HG03575 (cell line): ENCODE measurements around the gene RERE.

Experiments used
- ATAC-seq: cut with Tn5 transposase; IDR thresholded peaks from one replicate; pipeline ENCODE4 v1.9.1; 2021; ENCODE audit not compliant: unreplicated experiment, insufficient number of reproducible peaks, low FRiP score; ENCODE audit errors: extremely low read depth

Gene RERE

DNA sequence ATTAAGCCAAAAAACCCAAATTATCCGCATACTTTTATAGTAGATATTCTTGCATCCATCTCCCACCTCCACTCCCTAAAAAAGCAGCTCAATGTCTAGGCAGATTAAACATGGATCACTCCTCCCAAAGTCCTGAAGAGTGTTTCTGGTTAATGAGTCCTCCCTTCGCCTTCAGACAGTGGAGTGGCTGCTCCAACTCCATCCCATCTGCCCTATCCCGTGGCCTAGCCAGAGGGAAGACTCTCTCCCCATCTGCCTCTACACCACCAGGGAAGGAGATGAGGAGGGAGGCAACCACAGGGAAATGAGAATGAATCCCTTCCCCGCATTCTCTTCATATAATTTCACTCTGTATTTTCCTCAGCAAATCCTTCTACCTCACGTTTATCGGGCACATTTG lies 395.7 kb downstream of the RERE start:
- no peak for ATAC-seq

DNA sequence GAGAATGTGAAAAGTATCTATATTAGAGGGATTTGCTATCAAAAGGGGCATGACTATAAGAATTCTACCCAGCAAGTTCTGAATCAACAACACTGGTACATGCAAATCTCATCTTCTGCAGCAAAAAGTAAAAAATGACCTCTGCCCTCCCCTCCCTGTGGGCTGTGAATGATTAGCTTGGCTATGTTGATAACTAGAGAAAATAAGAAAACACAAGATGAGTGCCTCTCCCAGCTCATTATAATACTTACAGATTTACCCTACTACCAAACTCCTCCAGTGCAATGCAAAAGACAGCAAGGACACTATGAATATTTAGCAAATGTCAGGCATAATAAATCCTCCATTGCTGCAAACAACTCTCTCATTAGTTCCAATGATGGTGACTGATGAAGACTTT lies 397.1 kb downstream of the RERE start:
- ATAC-seq: no peak

DNA sequence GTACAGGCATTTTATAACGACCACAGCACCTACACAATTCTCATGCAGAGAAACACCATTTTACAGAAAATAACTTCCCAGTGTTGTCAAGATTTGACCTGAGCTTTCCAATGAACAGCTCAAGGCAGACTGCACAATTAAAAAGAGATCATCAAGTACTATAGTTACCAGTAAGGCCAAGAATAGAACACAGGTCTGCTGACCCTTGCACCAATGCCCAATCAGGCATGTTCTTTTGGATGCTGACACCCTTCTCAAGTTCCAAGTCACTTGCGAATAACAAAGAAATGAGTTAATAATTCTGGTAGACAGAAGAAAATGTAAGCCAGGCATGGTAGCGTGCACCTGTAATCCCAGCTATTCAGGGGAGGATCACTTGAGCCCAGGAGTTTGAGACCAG lies 397.6 kb downstream of the RERE start:
- ATAC-seq: no peak

DNA sequence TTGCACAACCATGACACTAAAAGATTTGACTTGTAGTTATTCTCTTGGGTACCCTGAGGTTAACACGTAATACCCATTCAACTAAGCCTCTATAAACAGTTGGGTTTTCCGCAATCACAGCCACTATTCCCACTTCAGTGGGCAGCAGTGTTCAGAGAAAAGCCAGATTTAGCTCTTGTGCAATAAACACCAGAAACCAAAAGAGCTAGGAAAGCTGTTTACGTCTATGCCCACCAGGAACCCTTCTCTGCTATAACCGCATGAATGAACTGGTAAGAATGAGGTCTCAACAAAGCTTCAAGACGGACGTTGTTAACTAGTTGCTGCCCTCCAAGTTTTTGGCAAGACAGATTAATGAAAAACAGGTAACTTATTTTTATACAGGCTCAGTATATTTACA lies 398.3 kb downstream of the RERE start:
- no peak for ATAC-seq

DNA sequence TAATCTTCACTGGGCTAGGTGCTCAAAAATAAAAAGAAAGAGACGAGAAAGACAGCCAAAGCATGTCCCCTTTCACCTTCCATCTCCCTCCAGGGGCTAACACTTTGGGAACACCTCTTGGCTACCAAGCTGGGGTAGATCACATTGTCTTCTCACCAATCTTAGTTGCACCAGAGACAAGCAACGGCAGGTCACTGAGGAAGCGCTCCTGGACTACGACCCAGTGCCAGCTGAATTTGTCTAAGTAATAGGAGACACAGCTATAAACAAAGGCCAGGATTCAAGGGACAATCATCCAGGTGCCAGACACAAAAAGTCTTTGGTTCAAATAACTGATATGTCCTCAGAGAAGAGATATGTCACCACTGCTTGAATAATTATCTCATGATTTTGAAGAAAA lies 399.1 kb downstream of the RERE start:
- no peak for ATAC-seq

DNA sequence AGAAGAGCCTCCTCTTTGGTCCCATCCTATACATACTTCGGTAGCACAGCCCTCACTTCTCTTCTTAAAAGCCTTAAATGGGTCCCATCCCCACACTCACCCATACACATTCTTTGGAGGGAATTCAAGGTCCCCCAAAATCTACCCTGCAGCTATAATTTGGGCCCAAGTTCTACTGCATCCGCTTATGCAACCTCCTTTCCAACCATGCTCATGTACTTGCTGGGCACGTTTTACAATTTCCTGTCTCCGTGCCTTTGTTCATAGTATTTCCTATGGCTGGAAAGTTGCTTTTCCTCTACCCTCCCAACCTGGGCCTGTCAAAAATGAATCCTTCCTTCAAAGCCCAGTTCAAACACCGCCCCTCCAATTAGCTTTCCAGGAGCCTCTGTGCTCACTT lies 399.8 kb downstream of the RERE start:
- ATAC-seq: no peak

- ATAC-seq: no peak
Observed at GRCh38 chr1:8416881-8417280, 400.6 kb downstream of the RERE start.

DNA sequence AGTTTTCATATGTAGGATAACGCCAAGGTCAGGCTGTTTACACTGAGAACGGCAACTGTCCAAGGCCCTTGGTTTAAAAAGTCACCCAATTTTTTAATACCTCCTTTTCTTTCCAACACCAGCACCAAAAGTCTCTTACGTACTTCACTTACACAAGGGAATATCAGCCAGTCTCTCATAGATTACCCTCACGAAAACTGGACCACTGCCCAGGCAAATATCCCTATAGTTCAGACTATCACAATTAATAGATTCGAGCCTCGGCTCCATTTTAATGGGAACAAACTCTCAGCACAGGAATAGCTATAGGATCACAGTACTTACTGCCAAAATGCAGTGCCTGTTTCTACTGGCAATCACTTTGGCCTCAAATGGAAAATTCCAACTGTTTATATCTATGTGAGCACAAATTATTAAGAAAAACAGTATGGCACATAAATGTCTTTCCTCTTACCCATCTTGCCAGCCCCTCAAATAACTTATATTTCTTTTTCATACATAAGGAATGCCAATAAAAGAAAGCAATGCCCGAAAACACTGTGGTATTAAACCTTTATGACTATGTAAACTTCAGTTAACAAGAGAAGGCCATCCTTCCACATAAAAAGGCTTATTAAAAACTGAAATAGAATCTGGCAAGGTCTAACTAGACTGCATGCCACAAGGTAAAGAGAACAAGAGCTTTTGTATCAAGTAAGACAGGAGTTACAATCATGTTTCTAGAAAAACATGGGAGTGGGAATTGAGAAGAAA lies 401.7 kb downstream of the RERE start:
- no peak for ATAC-seq

DNA sequence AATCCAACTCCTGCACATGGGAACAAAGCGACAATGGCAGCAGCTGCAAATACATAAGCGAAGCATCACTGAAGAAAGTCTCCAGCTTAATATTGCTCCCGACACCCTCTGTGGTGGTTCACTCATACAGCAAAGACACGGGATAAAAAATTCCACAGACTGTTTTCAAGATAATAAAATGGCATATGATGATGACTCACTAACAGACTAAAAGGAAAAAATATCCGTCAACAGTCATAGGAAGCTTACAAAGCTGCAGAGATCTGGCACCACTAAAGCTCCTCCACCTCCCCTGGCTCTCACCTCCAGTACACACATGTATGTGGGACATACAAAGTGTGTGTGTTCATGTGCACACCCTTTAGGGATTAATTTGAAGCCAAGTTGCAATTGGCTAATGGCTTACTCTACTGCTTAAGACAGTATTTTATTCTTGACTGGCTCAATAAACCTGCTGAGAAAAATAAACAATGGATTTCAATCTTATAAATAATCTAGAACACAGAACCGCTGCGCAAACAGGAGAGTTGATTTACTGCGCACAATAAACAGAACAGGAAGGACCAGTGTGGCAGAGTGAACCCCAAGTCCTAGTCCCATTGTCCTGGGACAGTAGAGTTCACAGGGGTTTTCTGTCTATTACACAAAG lies 405.1 kb downstream of the RERE start:
- ATAC-seq: no peak

DNA sequence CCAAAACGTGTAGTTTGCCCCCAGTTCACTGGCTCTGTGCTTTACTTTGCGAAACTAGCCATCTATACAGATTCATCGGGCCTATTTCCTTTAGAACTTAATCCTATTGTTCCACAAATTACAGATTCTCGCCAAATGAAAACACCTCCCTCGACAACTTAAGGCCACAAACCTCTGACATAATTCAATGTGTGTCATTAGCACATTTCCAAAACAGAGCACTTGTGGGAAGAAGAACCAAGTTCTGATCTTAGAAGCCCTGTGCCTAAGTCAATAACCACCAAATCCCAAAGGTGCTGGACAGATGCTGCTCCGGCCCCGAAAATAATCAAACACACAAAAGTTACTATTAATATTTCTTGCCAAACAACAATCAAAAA lies 405.6 kb downstream of the RERE start:
- ATAC-seq: no peak

DNA sequence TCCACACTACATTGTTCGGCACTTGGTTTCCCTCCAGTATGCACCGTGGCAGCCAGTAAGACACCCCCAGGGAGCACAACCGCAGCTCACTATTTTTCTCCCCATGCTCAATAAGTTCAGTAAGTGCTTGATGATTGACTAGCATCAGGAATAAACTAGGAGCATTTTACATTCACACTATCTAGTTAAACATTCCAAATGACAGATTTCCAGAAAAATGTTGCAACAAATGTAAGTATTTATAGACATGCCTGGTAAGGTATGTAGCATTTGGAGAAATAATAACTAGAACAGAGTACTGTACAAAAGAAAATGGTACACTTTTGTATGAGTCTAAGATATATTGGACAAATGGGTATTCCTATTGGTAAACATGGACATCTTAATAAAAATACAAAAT lies 406.6 kb downstream of the RERE start:
- no peak for ATAC-seq

DNA sequence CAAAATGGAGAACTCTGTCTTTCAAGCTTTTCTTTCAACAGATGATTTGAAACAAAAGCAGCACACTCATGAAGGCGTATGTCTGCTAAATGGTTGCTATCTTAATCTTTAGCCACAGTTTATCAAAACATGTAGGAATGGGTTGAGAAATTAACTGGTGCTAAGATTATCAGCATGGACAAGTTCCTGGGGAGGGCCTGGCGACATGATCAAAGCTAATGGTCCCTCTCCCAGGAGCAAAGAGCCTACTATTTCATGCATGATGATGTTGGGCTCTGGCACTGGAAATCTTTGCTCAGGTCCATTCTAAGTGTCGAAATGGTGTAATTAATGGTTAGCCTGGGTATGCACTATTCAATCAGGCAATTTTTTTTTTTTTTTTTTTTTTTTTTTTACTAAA lies 407.8 kb downstream of the RERE start:
- no peak for ATAC-seq

GRCh38 chr1:8409106-8409505 lies 408.3 kb downstream of the RERE start:
- ATAC-seq: no peak

DNA sequence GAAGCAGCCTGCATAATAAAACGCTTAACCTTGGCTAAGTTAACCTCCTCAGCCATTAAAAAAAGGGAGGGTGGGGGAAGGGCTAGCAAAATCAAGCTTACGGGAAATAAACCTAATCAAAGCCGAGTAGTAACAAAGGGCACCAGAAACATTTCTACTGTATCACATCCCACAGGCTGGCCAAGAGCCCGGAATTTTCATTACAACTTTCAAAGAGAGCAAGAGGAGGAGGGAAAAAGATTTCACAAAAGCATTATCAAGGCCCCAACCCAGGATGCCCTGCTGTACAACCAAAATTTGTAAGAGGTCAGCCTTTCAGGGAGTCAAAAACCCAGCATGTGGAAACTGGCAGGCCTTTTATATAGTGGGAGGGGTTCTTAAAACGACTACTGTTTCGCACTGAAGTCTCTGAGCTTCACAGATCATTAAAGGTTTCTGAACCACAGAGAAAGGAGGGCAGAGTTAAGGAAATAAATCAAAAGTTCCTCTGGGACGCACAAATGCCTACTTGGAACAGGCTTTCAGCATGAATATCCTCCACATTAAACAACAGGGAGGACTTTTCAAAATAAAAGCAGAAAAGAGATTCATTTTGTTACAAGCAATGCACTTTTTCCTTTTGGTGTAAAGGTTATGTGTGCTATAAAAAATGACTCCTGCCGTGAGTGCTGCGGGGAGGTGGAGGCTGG lies 409.1 kb downstream of the RERE start:
- ATAC-seq: no peak

- no peak for ATAC-seq
Observed at GRCh38 chr1:8407652-8408051, 409.8 kb downstream of the RERE start.

DNA sequence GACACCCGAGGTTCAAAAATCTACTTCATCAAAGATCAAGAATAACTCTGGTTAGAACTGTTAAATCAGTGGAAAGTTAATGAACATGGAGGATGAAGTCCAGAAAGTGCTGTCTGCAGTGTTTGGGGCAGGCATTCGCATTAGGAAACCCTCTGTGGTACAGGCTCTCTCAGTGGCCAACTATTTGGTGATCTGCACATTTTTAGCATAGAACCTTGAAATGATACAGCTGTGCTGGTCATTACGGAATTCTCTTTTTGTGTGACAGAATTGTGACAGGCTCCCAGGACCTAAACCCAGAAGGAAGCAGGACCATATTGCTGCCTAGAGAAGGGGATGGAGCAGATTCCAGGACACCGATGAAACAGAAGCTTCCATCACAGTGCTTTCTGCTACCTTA lies 410.5 kb downstream of the RERE start:
- no peak for ATAC-seq

DNA sequence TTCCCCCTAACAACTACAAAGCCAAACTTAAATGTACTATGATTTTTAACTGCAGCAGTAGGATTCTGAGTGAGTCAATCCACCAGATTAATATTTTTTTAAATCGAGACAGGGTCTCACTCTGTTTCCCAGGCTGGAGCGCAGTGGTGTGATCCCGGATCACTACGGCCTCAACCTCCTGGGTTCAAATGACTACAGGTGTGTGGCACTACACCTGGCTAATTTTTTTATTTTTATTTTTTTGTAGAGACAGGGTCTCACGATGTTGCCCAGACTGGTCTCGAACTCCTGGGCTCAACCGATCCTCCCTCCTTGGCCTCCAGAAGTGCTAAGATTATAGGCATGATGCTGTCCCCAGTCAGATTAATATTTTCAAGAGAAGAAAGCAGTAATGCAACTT lies 411.4 kb downstream of the RERE start:
- ATAC-seq: no peak

DNA sequence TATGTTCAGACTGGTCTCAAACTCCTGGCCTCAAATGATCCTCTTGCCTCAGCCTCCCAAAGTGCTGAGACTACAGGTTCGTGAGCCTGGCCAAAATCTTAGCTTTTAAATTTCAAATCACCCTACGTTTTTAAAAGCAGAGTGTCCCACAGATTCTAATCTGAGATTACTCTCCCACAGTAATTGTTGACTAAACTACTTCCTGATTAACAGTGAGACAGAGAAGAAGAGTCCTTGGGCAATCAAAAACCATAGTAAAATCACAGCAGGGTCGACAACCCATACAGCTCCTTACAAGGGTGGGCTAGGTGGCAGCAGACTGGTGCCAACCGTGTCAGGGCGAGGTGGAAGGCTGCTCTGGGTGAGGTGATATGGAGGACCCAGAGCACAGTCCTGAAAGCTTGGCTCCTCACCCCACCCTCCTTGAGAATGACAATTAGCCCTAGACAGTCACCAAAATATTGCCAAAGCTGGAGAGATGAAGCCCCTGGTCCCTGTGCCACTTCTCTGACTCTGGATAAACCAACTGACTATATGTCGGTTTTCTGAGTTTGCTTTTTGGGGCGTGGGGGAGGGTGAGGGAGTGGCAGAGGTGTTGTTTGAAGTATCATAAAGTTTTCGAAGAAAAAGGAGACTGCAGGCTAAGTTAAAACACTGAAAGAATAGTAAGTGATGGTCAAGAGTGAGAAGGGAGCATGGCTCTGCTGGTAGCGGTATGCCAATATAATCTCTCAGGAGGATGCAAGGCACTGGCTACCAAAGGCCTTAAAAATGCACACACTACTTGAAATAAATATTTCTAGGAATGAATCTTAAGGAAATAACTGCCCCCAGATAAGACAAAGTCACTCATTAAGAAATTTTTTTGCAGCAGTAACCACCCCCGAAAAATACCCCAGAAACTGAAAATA lies 412.7 kb downstream of the RERE start:
- no peak for ATAC-seq

DNA sequence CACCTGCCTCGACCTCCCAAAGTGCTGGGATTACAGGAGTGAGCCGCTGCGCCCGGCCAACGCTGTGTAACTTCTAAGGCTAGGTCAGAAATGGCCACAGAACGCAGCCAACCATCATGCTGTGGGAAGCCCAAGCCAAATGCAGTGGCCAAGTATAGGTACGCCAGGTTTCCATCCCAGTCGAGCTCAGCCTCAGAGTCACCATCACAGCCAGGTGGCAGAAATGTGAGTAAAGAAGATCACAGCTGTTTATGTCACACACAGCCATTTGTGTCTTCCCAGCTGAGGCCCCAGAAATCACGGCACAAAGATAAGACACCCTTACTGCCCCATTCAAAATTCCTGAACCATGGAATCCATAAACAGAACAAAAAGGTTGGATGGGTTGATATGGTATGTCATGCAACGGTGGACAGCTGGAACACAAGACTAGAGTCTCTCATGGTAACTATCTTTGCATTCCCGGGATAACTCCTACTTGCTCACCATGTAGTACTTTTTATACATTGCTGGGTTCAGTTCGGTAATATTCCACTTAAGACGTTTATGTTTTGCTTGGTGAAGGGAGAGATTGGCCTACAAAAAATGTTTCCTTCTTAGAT lies 415.2 kb downstream of the RERE start:
- ATAC-seq: no peak
